ENCODE results near the gene PRDM7. TPM values are rescaled to one million over a fixed set of nuclear protein-coding genes. Genes with fewer than 3 reads are reported as not detected.
"Not testable (repeated sequence)": the region's sequence is repeated elsewhere in the genome, so short reads cannot be mapped to it uniquely, and the experiment has no call there.

Gene PRDM7
- total and polyA plus RNA-seq, 4 donors = 0.54 TPM; not detected in 3

GRCh38 chr16:90077757-90078578, 837 bp upstream of the PRDM7 start:
- Histone ChIP-seq H3K36me3 (ENCODE audit: control insufficient read depth, insufficient read depth, low read length) (no peaks in the 10 kb centered on the region), H3K27me3 (ENCODE audit: control insufficient read depth, insufficient read depth, low read length) (no peaks in the 10 kb centered on the region), H3K27ac (ENCODE audit: low read depth, low read length) (no peak overlapping the region), H3K9me3 (ENCODE audit: control insufficient read depth, insufficient read depth, low read length) (no peaks in the 10 kb centered on the region), H3K4me3 (ENCODE audit: low read depth, low read length) (peak overlapping the region; percentile 43), H3K4me1 (ENCODE audit: control insufficient read depth, insufficient read depth, low read length) (peaks cover 27% of the 10 kb centered on the region)
- peak in 5 of 6 donors; percentile 15 to 78 (median 27) for DNase-seq (ENCODE audit: low read depth in 4 of 6, low spot score in 6 of 6)
- WGBS (ENCODE audit: insufficient coverage) = 21% methylated on average over 23 of the region's 23 CpGs

GRCh38 chr16:90072442-90073105, 4.6 kb downstream of the PRDM7 start:
- H3K9me3 ChIP-seq (ENCODE audit: control insufficient read depth, insufficient read depth, low read length) = no peaks in the 10 kb centered on the region
- no peaks in the 10 kb centered on the region for H3K36me3 ChIP-seq (ENCODE audit: control insufficient read depth, insufficient read depth, low read length)
- H3K27ac ChIP-seq (ENCODE audit: low read depth, low read length) = no peak overlapping the region
- WGBS (ENCODE audit: insufficient coverage) = 63% methylated on average over 1 of the region's 5 CpGs
- H3K4me3 ChIP-seq (ENCODE audit: low read depth, low read length) = no peak overlapping the region
- H3K27me3 ChIP-seq (ENCODE audit: control insufficient read depth, insufficient read depth, low read length) = no peaks in the 10 kb centered on the region
- H3K4me1 ChIP-seq (ENCODE audit: control insufficient read depth, insufficient read depth, low read length) = peaks cover 8% of the 10 kb centered on the region
- DNase-seq (ENCODE audit: low read depth in 4 of 6, low spot score in 6 of 6) = no peak

DNA sequence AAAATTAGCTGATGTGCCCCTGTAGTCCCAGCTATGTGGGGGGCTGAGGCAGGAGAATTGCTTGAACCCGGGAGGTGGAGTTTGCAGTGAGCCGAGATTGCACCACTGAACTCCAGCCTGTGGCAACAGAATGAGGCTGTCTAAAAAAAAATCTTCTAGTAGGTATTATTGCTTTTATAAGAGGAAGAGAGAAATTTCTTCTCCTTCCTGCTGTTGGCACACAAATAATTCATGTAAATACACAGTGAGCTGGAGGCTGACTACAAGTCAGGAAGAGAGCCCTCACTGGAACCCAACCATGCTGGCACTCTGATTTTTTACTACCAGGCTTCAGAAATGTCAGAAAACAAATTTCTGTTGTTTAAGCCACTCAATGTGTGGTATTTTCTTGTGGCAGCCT, 6.7 kb downstream of the PRDM7 start:
- H3K4me3 ChIP-seq (ENCODE audit: low read depth, low read length) = no peak overlapping the region
- no peaks in the 10 kb centered on the region for H3K9me3 ChIP-seq (ENCODE audit: control insufficient read depth, insufficient read depth, low read length)
- no peak overlapping the region for H3K27ac ChIP-seq (ENCODE audit: low read depth, low read length)
- WGBS (ENCODE audit: insufficient coverage) = no CpG with 5 or more reads among the region's 2 CpGs
- no peaks in the 10 kb centered on the region for H3K36me3 ChIP-seq (ENCODE audit: control insufficient read depth, insufficient read depth, low read length)
- peaks cover under 1% of the 10 kb centered on the region for H3K27me3 ChIP-seq (ENCODE audit: control insufficient read depth, insufficient read depth, low read length)
- DNase-seq (ENCODE audit: low read depth in 4 of 6, low spot score in 6 of 6) = no peak
- no peaks in the 10 kb centered on the region for H3K4me1 ChIP-seq (ENCODE audit: control insufficient read depth, insufficient read depth, low read length)

DNA sequence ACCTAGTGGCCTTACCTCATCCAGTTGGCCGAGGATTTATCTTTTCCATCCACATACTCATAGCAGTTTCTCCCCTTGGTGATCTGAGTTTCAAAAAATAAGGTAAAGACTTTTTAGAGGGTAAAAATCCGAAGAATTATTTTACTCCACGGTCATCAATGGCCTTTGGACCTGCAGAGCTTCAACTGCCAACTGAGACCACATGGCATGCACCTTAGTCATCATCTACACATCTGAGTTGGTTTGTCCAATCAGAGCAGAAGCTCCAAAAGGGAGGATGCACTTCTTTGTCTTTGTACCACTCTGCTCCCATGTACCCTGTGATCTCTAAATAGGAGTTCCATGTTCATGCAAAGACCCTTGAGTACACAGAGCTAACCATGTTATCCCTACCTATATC, 15.7 kb downstream of the PRDM7 start:
- no peaks in the 10 kb centered on the region for H3K36me3 ChIP-seq (ENCODE audit: control insufficient read depth, insufficient read depth, low read length)
- WGBS (ENCODE audit: insufficient coverage) = 78% methylated on average over 1 of the region's 3 CpGs
- H3K27ac ChIP-seq (ENCODE audit: low read depth, low read length) = no peak overlapping the region
- H3K4me1 ChIP-seq (ENCODE audit: control insufficient read depth, insufficient read depth, low read length) = no peaks in the 10 kb centered on the region
- DNase-seq (ENCODE audit: low read depth in 4 of 6, low spot score in 6 of 6) = no peak
- no peaks in the 10 kb centered on the region for H3K9me3 ChIP-seq (ENCODE audit: control insufficient read depth, insufficient read depth, low read length)
- H3K4me3 ChIP-seq (ENCODE audit: low read depth, low read length) = no peak overlapping the region
- H3K27me3 ChIP-seq (ENCODE audit: control insufficient read depth, insufficient read depth, low read length) = peaks cover 2% of the 10 kb centered on the region

GRCh38 chr16:90057738-90058173, 19.4 kb downstream of the PRDM7 start:
- 82% methylated on average over 1 of the region's 8 CpGs for WGBS (ENCODE audit: insufficient coverage)
- Histone ChIP-seq H3K9me3 (ENCODE audit: control insufficient read depth, insufficient read depth, low read length) (peaks cover 4% of the 10 kb centered on the region), H3K27me3 (ENCODE audit: control insufficient read depth, insufficient read depth, low read length) (no peaks in the 10 kb centered on the region), H3K36me3 (ENCODE audit: control insufficient read depth, insufficient read depth, low read length) (no peaks in the 10 kb centered on the region), H3K27ac (ENCODE audit: low read depth, low read length) (no peak overlapping the region), H3K4me1 (ENCODE audit: control insufficient read depth, insufficient read depth, low read length) (no peaks in the 10 kb centered on the region), H3K4me3 (ENCODE audit: low read depth, low read length) (no peak overlapping the region)
- no peak for DNase-seq (ENCODE audit: low read depth in 4 of 6, low spot score in 6 of 6)

DNA sequence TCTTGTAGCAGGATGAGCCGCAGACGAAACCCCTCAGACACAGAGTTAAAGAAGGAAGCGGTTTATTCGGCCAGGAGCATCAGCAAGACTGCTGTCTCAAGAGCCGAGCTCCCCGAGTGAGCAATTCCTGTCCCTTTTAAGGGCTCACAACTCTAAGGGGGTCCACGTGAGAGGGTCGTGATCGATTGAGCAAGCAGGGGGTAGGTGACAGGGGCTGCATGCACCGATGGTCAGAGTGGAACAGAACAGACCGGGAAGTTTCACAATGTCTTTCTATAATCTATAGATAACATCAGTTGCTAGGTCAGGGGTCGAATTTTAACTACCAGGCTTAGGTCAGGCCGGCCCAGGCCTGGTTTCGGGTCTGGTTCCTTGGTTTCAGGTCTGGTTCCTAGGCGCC, 20.6 kb downstream of the PRDM7 start:
- WGBS (ENCODE audit: insufficient coverage) = 91% methylated on average over 6 of the region's 15 CpGs
- not testable (repeated sequence) for H3K9me3 ChIP-seq (ENCODE audit: control insufficient read depth, insufficient read depth, low read length); H3K27ac ChIP-seq (ENCODE audit: low read depth, low read length); H3K4me3 ChIP-seq (ENCODE audit: low read depth, low read length); DNase-seq (ENCODE audit: low read depth in 4 of 6, low spot score in 6 of 6); H3K4me1 ChIP-seq (ENCODE audit: control insufficient read depth, insufficient read depth, low read length); H3K36me3 ChIP-seq (ENCODE audit: control insufficient read depth, insufficient read depth, low read length); H3K27me3 ChIP-seq (ENCODE audit: control insufficient read depth, insufficient read depth, low read length)

- no peaks in the 10 kb centered on the region for H3K36me3 ChIP-seq (ENCODE audit: control insufficient read depth, insufficient read depth, low read length)
- H3K27ac ChIP-seq (ENCODE audit: low read depth, low read length) = no peak overlapping the region
- DNase-seq (ENCODE audit: low read depth in 4 of 6, low spot score in 6 of 6) = no peak
- H3K4me1 ChIP-seq (ENCODE audit: control insufficient read depth, insufficient read depth, low read length) = no peaks in the 10 kb centered on the region
- 74% methylated on average over 3 of the region's 4 CpGs for WGBS (ENCODE audit: insufficient coverage)
- H3K27me3 ChIP-seq (ENCODE audit: control insufficient read depth, insufficient read depth, low read length) = no peaks in the 10 kb centered on the region
- H3K4me3 ChIP-seq (ENCODE audit: low read depth, low read length) = no peak overlapping the region
- H3K9me3 ChIP-seq (ENCODE audit: control insufficient read depth, insufficient read depth, low read length) = peaks cover 4% of the 10 kb centered on the region
Observed at GRCh38 chr16:90055371-90055770, 21.8 kb downstream of the PRDM7 start.

DNA sequence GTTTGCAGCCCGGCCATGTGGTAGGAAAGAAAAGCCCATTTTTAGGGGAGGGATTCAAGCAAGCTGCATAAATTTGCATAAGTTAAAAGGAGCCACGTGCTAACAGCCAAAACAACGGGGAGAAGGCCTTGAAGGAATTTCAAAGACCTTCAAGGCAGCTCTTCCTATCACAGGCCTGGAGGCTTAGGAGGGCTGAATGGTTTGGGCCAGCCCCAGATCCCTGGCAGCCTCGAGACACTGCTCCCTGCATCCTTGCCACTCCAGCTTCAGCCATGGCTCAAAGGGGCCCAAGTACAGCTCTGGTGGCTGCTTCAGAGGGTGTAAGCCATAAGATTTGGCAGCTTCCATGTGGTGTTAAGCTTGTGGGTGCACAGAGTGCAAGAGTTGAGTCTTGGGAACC, 22.6 kb downstream of the PRDM7 start:
- no peak overlapping the region for H3K4me3 ChIP-seq (ENCODE audit: low read depth, low read length)
- H3K27ac ChIP-seq (ENCODE audit: low read depth, low read length) = no peak overlapping the region
- H3K27me3 ChIP-seq (ENCODE audit: control insufficient read depth, insufficient read depth, low read length) = no peaks in the 10 kb centered on the region
- no peaks in the 10 kb centered on the region for H3K36me3 ChIP-seq (ENCODE audit: control insufficient read depth, insufficient read depth, low read length)
- DNase-seq (ENCODE audit: low read depth in 4 of 6, low spot score in 6 of 6) = no peak
- no peaks in the 10 kb centered on the region for H3K4me1 ChIP-seq (ENCODE audit: control insufficient read depth, insufficient read depth, low read length)
- peaks cover 4% of the 10 kb centered on the region for H3K9me3 ChIP-seq (ENCODE audit: control insufficient read depth, insufficient read depth, low read length)
- 39% methylated on average over 3 of the region's 4 CpGs for WGBS (ENCODE audit: insufficient coverage)

DNA sequence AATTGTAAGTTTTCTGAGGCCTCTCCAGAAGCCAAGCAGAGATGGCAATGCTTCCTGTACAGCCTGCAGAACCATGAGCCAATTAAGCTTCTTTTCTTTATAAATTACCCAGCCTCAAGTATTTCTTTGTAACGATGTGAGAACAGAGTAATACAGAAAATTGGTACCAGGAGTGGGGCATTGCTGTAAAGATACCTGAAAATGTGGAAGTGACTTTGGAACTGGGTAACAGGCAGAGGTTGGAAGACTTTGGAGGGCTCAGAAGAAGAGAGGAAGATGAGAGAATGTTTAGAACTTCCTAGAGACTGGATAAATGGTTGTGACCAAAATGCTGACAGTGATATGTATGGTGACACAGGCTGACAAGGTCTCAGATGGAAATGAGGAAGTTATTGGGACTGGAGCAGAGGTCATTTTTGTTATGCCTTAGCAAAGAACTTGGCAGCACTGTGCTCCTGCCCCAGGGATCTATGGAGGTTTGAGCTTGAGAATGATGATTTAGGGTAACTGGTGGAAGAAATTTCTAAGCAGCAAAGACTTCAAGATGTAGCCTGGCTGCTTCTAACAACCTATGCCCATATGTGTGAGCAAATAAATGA, 23.1 kb downstream of the PRDM7 start:
- Histone ChIP-seq H3K4me3 (ENCODE audit: low read depth, low read length) (no peak overlapping the region), H3K36me3 (ENCODE audit: control insufficient read depth, insufficient read depth, low read length) (no peaks in the 10 kb centered on the region), H3K27me3 (ENCODE audit: control insufficient read depth, insufficient read depth, low read length) (no peaks in the 10 kb centered on the region), H3K9me3 (ENCODE audit: control insufficient read depth, insufficient read depth, low read length) (peaks cover 4% of the 10 kb centered on the region), H3K4me1 (ENCODE audit: control insufficient read depth, insufficient read depth, low read length) (no peaks in the 10 kb centered on the region), H3K27ac (ENCODE audit: low read depth, low read length) (no peak overlapping the region)
- 100% methylated on average over 1 of the region's 1 CpG for WGBS (ENCODE audit: insufficient coverage)
- DNase-seq (ENCODE audit: low read depth in 4 of 6, low spot score in 6 of 6) = no peak

All from spinal cord (tissue), 10 donors.